RKO (cell line): ENCODE data around the gene ZNF319.

Experiments
- DNase-seq: peaks from one replicate; pipeline ENCODE4 v3.0.0-alpha.2; 2016; ENCODE audit warnings: low spot score

The ZNF319 gene

DNA sequence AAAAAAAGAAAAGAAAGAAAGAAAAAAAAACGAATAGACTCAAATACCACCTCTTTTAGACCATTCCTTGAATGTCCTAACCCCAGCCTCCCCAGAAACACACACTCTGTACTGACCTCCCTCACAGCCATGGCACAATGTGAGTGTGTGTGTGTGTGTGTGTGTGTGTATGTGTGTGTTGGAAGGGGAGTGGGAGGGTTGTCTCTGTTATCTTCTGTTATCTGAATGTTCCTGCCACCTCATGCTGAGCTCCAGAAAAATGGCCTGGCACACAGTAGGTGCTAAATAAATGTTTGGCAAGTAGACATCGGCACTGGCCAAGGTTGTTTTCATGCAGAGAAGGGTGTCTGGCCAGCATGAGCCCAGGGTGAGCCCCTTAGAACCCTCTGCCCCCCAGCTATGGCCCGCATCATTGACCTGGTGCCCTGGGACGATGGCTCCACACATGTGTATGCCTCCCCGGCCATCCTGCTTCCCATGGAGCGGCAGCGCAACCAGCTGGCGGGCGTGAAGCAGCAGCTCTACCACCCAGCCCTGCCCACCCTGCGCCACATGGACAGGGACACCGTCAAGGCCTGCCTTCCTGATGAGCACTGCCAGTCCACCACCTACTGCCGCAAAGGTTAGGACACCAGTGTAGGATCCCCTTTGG lies 22.9 kb downstream of the ZNF319 start:
- no peak for DNase-seq

DNA sequence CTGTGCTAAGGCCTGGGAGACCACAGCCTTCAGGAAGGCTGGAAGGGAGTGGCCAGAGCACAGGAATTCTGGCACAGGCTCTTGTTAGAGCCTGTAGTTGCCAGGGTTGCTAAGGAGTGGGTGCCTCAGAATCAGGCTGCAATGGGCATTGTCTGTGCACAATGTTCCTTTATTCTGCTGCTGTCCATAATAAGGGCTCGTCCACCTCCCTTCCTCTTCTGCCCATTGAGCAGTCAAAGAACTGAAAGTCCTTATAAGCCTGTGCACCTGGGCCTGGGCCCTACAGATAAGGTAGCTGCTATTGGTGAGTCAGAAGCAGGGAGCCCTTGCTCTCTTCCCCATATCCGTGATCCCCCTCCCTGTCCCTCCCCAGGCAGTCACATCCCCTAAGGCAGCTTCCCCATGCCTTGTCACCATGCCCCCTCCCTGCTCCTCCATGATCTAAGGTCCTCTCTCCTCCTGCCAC lies 24.1 kb downstream of the ZNF319 start:
- no peak for DNase-seq

DNA sequence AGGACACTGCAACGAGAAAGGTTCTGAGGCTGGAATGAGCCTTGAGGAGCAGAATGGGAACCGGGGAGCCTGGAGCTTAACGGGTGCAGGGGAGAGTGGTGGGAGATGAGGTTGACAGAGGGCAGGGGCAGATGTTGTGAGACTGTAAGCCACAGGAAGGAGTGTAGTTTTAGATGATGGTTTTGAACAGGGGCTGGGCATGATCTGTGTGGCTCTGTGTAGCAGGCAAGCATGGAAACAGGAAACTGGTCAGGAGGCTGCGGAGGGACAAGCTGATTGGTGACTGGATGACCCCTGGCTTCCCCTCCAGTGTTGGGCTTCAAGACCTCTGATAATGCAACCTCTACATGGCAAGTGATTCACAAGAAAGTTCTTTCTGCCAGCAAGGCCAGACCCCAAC lies 28.2 kb downstream of the ZNF319 start:
- DNase-seq = no peak

DNA sequence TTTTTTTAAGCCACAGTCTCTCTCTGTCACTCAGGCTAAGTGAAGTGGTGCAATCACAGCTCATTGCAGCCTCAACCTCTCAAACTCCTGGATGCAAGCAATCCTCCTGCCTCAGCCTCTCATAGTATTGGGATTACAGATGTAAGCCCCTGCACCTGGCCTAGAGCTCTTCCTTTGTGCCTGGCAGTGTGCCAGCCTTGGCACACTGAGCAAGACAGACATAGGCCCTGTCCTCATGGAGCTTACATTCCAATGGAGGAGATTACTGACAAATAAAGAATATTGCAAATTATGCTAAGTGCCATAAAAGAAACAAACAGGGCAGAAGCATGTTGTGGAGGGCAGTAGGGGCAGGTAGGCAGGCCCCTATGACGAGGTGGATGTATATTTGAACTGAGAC lies 28.6 kb downstream of the ZNF319 start:
- DNase-seq = no peak

DNA sequence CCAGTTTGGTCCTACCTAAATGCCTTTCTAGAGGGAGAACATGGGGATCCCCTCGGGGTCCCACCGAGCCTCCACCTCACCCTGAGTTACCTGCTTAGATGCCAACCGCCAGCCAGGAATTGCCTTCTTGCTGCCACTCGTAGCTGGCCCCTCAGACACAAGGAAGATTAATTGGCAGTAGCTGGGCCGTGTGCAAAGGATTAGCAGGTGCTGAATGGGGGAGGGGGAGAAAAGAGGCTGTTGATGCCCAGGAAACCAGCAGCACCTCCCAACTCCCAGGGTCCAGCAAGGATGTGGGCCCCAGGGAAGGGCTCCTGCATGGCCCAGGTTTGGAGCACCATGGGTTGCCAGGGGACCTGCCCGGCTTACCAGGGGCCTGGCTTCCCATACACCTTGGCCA lies 29.5 kb downstream of the ZNF319 start, which contains the start of gene CNGB1:
Gene CNGB1 (minus strand): TSS at position 159 of the 400 bp plus-strand sequence. CDS start 3,842 bp downstream, outside the sequence.
- no peak for DNase-seq

DNA sequence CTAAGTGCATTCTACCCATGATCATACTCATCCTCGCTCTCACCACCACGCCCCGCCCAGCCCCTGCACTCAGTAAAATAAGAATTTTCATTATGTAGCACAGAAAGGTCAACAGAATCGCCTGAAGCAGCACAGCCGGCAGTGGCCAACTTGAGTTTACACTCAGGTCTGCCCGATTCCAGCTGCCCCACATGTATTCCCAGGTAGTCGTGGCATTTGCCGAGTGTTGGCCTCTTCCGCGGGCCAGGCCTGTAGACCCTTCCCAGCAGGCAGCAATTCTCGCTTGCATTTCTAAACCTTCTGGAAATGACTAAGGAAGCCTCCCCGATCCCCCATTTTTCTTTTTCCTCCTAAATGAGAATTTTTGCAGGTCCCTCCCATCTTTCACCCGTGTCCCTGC lies 30.2 kb downstream of the ZNF319 start:
- no peak for DNase-seq

DNA sequence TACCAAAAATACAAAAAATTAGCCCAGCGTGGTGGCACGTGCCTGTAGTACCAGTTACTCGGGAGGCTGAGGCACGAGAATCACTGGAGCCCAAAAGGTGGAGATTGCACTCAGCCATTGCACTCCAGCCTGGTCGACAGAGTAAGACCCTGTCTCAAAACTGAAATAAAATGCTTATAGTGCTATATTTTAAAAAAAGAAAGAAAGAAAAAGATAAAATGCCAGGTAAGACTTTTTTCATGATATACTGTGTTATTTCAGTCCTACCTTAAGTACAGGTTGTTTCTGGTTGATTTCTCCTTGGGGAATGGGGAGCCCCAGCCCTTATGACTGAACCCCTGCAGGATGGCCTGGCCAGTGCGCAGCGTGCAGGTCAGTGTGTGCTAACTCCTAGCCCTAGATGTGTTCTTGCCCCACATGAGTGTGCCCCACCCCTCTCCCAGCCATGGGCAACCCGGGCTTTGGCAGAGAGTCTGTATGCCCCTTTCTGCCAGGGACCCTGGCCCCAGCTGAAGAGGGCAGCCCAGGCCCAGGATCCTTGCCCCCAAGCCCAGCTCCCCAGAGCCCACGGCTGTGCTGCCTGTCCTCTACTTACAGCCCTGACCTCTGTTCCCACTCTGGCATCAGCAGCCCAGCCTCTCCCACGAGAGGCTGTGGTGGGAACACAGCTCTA lies 30.9 kb downstream of the ZNF319 start:
- no peak for DNase-seq

DNA sequence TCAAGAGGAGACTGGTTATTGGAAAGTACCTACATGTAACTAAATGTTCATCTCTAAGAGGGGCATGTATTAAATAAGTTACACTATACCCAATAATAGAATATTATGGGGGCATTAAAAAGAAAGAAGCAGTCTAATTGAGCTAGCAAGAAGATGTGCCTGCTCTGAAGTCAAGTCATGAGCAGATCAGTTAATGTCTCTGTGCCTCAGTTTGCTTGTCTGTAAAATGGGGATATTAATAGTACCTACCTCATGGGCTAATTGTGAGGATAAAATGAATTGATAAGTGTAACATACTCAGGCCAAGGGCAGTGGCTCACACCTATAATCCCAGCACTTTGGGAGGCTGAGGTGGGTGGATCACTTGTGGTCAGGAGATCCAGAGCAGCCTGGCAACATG lies 32.6 kb downstream of the ZNF319 start:
- no peak for DNase-seq

DNA sequence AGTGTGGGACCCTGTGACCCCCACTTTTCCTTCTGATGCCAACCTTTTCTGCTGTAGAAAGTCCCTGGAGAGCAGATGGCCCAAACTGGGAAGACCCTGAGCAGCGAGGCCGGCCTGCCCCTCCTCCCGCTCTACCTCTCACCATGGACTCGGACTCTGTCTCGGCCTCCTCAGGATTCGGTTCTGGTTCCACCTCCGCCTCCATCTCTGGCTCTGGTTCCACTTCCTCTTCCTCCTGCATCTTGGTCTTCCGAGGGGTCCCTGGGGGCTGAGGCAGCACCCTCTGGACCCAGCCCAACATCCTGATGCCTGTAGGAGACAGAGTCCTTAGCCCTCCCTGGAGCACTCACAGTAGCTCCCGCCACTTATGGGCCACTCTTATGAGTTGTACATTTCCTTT lies 33.5 kb downstream of the ZNF319 start:
- no peak for DNase-seq

DNA sequence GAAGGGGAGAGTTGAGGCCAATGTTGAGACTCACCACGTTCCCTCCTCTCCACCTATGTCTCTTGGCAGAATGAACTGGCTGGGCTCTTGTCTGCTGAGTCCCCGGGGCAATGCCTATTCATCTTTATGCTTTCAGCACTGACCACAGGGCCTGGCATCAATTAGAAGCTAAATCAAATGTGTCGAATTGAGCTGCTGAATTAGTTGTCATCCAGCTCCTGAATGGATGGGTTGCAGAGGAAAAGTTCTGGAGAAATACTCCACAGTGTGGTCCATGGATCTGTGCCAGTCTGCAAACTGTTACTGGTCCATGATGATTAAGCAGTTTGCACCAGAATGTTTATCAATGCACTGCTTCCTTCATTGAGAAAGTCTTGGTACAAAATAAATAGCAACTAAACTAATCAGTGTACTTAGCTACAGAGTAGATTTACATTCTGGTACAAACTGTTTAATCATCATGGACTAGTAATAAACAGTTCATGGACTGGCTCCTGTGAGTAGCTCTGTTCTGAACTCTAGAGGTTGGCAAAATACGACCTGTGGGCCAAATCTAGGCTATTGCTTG lies 34.2 kb downstream of the ZNF319 start:
- DNase-seq = no peak

DNA sequence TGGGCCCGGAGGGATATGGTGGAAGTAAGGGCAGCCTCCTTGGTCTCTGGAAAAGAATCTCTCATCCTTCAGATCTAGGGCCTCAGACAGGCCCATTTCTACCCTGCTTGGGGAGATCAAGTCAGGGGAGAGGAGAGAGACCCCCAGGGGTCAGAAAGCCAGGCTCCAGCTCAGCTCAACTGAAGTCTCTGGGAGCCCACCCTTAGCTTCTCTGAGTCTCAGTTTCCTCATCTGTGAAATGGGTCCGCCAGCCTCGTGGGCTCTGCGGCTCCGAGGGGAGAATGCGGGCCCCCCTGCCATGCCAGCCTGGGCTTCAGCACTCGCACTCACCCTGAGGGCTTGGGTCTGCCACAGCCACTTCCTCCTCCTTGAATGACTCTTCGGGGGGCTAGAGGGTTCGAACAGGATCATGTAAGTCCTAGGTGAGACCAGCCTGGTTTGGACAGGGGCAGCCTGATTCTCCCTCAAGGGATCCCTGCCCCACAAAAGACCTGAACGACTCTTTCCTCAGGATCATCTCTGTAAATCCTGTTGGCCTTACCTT lies 36.2 kb downstream of the ZNF319 start:
- no peak for DNase-seq

DNA sequence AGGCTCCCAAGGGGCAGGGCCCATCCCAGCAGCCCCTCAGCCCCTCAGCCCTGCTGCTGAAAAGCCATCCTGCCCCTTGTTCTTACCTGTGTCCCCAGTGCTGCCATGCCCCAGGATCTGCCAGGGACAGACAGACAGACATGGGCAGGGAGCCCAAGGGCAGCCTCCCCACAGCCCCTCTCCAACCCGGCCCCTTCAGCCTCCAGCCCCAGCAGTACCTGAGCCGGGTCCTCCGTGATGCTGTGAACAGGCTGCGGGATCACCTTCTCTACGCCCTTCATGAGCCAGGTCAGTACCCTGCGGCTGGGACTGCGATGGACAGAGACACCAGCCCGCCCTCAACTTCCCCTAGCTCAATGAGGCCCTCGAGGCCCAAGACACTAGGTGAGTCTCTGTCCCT lies 37.7 kb downstream of the ZNF319 start:
- no peak for DNase-seq

DNA sequence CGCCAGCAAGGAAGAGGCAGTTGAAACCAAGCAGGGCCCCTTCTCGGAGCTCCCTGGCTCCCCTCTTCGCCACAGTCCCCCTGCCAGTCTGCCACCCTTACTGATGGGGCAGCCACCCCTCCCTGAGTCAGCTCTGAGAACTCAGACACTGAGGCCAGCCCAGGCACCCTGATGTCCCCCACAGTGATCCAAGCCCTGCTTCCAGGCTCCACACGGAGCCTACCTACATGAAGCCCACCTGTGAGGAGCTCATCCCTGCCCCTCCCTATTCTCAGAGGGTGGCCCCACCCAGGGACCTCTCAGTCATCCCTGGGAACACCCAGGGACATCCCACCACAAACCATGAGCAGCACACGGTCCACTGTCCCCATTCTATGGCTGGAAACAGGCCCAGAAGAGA lies 38.4 kb downstream of the ZNF319 start:
- DNase-seq = no peak

DNA sequence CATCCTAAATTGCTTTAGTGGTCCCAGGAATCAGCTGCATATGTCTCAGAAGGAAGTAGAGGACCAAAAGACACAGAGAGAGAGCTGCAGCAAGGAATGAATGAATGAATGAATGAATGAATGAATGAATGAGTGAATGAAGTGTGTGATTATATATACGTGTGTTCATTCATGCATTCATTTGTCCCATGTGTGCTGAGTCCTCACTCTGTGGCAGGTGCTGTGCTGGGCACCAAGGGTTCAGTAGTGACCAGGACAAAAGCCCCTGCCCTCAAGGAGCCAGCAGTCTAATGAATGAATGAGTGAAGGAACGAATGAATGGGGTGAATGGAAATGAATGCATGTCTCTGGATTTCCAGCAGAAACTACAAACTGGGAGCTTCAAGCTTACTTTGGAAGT lies 38.9 kb downstream of the ZNF319 start:
- no peak for DNase-seq

DNA sequence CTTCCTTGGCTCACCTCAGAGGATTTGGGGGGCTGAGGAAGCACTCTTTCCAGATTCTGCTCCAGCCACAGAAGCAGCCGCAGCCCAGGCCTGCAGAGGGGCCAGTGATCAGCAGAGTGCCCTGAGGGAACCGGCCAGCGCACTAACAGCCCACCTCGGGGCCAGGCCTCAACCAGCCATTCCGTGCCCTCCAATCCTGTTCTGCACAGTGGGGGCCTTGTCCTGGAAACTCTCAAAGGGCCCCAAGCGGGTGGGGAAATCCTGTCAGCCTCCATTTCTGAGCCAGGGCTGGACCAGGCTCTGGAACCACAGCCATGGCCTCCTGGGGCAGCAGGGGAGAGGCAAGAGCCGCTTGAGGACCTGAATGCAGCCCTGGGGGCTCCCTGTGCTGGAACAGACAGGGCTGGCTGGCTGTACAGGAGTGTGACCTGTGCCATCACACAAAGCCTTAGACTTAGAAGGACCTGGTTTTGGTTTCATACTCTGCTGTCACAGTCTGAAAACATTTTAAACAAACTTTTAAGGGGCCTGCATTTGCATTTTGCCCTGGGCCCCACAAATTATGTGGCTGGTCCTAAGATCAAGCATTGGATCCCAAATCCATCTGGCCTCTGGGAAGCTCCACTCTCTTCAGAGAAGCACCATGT lies 39.5 kb downstream of the ZNF319 start:
- no peak for DNase-seq

DNA sequence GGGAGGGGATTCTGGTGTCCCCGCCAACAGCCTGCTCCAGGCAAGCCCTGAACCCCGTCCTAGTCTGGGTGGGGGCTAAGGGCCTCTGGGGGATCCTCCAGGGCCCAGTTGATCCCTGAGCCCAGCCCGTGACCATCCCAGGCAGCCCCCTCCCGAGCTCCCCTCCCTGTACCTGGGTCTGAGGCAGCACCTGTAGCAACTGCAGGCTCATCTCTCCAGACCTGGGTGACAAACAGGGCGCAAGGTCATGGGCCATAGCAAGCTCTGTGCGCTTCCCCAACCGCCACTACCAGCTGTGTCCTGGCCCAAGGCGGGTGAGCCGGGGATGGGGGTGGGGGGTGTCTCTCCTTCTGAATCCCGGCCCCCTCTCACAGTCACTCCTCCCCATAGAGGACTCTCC lies 40.2 kb downstream of the ZNF319 start:
- DNase-seq = no peak

DNA sequence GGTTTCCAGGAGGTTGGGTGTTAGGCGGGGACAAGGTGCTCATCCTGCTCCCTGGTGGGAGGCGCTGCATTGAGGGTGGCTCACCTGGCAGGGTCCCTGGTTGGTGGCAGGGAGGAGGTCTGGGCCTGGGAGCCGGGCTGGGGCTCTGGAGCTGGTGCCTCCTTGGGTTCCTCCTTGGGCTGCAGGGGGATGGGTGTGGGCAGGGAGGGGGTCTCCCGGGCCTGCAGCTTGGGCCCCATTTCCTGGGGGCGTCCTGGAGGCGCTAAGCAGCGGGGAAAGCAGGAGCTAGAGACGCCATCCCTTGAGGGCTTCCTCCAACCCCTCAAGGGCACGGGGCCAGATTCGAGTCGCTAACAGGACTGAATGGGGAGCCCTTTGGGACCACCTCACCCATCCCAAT lies 40.7 kb downstream of the ZNF319 start:
- no peak for DNase-seq

DNA sequence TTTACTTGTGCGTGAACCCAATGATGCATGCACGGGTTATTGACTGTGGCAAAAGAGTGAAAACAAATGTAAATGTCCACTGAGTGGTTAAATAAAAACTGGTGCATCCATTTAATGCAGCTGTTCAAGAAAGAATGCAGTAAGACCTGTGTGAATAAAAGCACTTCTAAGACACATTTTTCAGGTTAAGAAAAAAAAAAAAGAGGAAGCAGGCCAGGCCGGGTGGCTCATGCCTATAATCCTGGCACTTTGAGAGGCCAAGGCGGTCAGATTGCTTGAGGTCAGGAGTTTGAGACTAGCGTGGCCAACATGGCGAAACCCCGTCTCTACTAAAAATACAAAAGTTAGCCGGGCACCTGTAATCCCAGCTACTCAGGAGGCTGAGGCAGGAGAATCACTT lies 41.4 kb downstream of the ZNF319 start:
- DNase-seq = no peak

DNA sequence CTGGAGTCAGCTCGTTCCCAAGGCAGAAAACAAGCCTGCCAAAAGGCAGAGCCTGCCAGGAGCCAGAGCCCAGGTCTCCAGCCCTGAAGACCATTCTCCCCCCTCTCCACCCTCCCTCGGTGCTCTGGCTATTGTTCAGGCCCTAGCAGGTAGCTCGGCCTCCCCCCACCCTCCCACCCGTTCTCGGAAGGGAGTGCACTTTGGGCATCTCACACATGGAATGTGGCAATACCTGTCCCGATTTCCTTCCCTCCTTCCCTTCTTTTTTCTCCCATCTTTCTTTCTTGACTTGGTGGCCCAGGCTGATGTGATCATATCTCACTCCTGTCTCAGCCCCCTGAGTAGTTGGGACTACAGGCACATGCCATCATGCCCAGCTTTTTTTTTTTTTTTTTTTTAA lies 41.9 kb downstream of the ZNF319 start:
- DNase-seq = no peak

DNA sequence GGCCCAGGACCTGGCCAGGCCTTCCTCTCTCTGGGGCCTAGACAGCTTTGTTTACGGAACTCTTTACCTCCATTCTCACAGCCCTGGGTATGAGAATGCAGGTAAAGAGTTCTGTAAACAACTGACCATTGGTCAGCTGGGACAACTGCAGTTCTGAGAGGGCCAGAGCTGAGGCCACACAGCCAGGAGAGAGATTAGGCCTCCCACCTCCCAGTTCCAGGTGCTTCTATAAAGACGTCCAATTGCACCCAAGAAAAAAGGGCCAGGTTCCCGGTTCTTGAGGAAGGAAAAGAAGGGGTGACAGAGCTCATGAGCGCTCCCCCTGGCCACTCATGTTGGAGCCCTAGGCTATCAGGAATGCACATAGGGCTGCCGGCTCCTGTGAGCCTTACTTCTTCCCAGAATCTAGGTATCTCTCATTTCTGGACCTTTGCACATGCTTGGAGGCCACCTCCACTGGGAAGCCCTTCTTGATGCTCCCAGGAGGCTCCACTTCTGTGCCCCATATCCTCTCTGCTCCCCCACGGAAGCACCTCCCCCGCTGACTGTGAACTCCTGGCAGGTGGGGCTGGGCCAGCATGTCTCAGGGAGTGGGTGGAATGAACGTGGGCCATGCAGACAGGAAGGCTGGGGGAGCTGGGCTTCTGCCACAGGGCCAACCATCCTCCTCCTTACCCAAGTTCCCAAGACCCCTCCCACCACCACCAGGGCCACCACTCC lies 42.6 kb downstream of the ZNF319 start:
- no peak for DNase-seq

DNA sequence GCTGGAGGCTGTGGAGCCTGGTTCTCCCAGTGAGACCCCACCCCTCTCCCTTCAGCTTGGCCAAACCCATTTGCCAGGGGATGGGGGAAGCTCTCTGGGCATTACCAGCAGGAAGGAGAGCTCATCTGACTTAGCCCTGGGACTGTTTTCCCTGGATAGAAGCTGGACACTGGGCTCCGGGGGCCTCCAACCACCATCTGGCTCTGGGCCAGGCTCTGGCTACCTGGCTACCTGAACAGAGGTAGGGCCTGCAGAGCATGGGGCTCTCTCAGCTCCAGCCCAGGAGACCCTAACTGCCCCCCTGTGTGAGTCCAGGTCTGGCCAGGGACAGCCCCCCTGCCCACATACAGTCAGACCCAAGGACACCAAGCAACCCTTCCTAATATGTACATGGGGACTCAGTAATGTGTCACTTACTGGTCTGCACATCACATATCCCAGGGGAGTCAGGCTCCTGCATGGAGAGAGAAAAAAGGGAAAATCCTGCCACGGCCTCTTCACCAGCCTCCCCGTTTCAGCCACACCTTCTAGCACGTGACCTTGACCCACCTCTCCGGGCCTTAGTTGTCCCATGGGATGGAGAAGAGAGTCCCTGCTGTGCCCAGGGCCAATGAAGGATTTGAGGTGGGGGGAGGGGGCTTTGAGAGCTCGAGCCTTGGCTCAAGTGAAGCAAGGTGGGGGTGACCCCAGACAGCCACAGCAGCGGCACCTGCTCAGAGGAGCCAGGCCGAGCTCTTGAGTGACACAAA lies 43.4 kb downstream of the ZNF319 start:
- DNase-seq = no peak
